Activated naive CD4-positive, alpha-beta T cell treated with anti-CD3 and anti-CD28 coated beads, Interleukin-2, amount 50 U/mL, for 16 hours (primary cell): ENCODE measurements around the gene ZNF726.
"Not testable (repeated sequence)": the region's sequence is repeated elsewhere in the genome, so short reads cannot be mapped to it uniquely, and the experiment has no call there.

Source experiments
- DNase-seq: peaks from one replicate; pipeline ENCODE4 v3.0.0-alpha.2; 2020

The ZNF726 gene

GRCh38 chr19:23914402-23915286, at the start of gene ZNF726:
TSS of gene ZNF726 (plus strand) at chr19:23914886. CDS start at chr19:23914995, 109 bp downstream.
- peak; percentile 85 for DNase-seq

GRCh38 chr19:23867895-23868294, 46.8 kb upstream of the ZNF726 start:
- DNase-seq, result no peak

GRCh38 chr19:23868630-23869029, 46.1 kb upstream of the ZNF726 start:
- no peak for DNase-seq

GRCh38 chr19:23872282-23872919, 42.3 kb upstream of the ZNF726 start:
- no peak for DNase-seq

- DNase-seq, result no peak
These were observed 38.4 kb upstream of the ZNF726 start for GRCh38 chr19:23876261-23876660.

GRCh38 chr19:23876756-23877155, 37.9 kb upstream of the ZNF726 start:
- not testable (repeated sequence) for DNase-seq

- no peak for DNase-seq
These were observed 32.2 kb upstream of the ZNF726 start for GRCh38 chr19:23882493-23882892.

GRCh38 chr19:23884363-23884762, 30.3 kb upstream of the ZNF726 start:
- DNase-seq, result no peak

GRCh38 chr19:23887642-23888041, 27.0 kb upstream of the ZNF726 start:
- no peak for DNase-seq

GRCh38 chr19:23896096-23896495, 18.6 kb upstream of the ZNF726 start:
- not testable (repeated sequence) for DNase-seq

GRCh38 chr19:23896912-23897311, 17.8 kb upstream of the ZNF726 start:
- no peak for DNase-seq

- no peak for DNase-seq
These were observed 13.3 kb upstream of the ZNF726 start for GRCh38 chr19:23901360-23901759.

GRCh38 chr19:23904406-23904805, 10.3 kb upstream of the ZNF726 start:
- no peak for DNase-seq

GRCh38 chr19:23905771-23906170, 8.9 kb upstream of the ZNF726 start:
- DNase-seq, result no peak

- no peak for DNase-seq
These were observed 7.9 kb upstream of the ZNF726 start for GRCh38 chr19:23906835-23907234.

GRCh38 chr19:23908165-23908564, 6.5 kb upstream of the ZNF726 start:
- DNase-seq, result no peak

- DNase-seq, result no peak
These were observed 5.5 kb upstream of the ZNF726 start for GRCh38 chr19:23909222-23909621.

GRCh38 chr19:23913931-23914330, 755 bp upstream of the ZNF726 start:
- no peak for DNase-seq

GRCh38 chr19:23916991-23917390, 2.3 kb downstream of the ZNF726 start:
- no peak for DNase-seq

- no peak for DNase-seq
These were observed 3.2 kb downstream of the ZNF726 start for GRCh38 chr19:23917856-23918255.

- no peak for DNase-seq
These were observed 10.6 kb downstream of the ZNF726 start for GRCh38 chr19:23925285-23925684.

- DNase-seq, result no peak
These were observed 18.2 kb downstream of the ZNF726 start for GRCh38 chr19:23932878-23933277.

- not testable (repeated sequence) for DNase-seq
These were observed 22.3 kb downstream of the ZNF726 start for GRCh38 chr19:23937031-23937430.

- DNase-seq, result no peak
These were observed 28.7 kb downstream of the ZNF726 start for GRCh38 chr19:23943411-23943810.
